ENCODE results near the gene BBS9. TPM values are rescaled to one million over a fixed set of nuclear protein-coding genes. Genes with fewer than 3 reads are reported as not detected.
A peak's percentile ranks its signal among the peaks of the same experiment; 100 is the strongest.

The BBS9 gene
- total RNA-seq, 1 experiment from 2014 or later: 9.0 TPM

DNA sequence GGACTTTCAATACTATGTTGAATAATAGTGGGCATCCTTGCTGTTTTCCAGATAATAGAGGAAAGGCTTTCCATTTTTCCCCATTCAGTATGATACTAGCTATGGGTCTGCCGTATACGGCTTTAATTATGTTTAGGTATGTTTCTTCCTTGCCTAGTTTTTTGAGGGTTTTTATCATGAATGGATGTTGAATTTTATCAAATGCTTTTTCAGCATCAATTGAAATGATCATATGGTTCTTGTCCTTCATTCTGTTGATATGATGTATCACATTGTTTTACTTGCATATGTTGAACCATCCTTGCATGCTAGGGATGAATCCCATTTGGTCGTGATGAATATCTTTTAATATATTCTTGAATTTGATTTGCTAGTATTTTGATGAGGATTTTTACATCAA is 11.0 kb upstream of the BBS9 start:
- no peak for DNase-seq (ENCODE audit: extremely low read depth, low read depth)

DNA sequence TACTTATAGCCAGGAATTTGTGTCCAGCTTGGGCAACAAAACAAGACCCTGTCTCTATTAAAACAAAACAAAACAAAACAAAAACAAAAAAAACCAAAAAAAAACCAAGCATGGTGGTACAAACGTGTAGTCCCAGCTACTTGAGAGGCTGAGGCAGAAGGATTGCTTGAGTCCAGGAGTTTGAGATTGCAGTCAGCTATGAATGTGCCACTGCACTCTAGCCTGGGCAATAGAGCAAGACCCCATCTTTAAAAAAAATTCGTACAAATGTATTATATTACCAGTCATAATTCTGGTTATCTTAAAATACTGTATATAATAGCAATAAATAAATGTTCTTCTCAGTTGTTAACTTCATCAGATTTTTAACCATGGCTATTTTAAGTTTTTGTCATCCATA is 2.3 kb upstream of the BBS9 start:
- DNase-seq (ENCODE audit: extremely low read depth, low read depth): no peak

DNA sequence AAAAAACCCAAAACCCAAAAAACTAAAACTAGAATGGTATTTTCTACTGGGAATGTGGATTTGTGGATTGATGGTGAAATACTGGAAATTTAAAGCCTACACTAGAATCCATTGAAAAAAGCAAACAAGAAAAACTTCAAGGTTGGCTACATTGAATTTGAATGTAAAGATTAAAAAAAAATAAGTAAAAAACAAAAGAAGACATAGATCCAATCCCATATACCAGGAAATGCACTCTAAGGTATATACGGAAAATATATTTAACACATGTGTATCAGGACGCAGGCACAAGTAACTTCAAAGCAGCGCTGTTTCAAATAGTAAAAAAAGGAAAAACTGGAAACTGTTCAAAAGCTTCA is 754 bp upstream of the BBS9 start:
- no peak for DNase-seq (ENCODE audit: extremely low read depth, low read depth)

DNA sequence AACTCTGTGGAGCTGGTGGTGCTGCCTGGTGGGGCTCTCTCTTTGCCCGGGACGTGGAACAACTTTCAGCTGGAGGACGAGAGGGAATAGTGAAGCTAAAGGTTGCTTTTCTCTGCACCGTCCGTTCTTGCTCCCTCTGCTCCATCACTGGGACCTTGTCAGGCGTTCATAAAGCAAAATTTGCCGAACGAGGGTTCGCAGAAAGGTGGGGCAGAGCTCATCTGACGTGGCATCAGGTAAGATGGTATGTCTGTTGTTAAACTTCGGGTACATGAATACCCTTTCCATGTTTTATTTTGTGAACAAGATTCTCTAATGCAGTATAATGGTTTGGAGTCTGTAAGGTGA is 416 bp downstream of the BBS9 start:
- DNase-seq (ENCODE audit: extremely low read depth, low read depth): no peak

DNA sequence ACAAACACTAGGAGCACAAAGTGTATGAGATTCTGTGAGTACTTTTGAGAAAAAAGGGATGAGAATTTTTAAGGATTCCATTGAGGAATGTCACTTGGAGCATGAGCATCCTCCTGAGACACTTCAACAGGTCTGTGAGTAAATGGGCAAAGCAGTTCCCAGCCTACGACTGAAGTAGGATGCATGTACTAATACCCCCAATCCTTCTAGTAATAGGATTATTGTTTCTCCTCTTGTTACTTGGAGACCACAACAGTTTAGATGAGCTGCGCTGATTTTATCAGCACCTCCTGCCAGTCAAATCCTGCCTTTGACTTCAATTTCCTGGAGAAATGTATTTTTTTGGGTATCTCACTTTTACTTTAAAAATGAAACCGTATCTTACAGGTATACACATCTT is 820 bp downstream of the BBS9 start:
- DNase-seq (ENCODE audit: extremely low read depth, low read depth): no peak

DNA sequence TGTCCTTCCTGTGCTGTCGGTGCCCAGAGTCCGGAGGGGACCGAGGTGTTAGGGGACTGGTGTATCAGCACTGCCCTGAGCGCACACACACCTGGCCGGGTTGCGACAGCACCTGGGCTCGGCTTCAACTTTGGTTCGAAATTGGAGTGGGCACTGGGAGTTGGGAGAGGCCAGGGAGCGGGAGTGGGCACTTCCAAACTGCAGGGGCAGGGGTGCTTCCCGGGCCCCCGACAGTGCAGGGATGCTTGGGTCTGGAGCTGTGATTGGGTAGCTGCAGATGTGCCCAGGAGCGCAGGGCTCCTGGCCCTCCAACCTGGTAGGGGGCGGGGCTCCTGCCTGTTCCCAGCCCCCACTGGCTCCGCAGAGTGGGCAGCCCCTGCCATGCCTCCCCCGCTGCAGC is 7.7 kb downstream of the BBS9 start:
- no peak for DNase-seq (ENCODE audit: extremely low read depth, low read depth)

DNA sequence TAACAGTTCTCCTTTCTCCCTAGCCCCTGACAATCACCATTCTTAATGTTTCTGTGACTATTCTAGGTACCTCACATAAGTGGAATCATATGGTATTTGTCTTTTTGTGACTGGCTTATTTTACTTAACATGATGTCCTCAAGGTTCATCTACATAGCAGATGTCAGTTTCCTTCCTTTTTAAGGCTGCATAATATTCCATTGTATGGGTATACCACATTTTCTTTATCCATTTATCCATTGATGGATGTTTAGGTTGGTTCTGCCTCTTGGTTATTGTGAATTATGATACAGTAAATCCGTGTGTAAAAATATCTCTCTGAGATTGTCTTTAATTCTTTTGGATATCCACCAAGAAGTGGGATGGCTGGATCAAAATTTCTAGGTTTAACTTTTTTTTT is 13.2 kb downstream of the BBS9 start:
- DNase-seq (ENCODE audit: extremely low read depth, low read depth): no peak

DNA sequence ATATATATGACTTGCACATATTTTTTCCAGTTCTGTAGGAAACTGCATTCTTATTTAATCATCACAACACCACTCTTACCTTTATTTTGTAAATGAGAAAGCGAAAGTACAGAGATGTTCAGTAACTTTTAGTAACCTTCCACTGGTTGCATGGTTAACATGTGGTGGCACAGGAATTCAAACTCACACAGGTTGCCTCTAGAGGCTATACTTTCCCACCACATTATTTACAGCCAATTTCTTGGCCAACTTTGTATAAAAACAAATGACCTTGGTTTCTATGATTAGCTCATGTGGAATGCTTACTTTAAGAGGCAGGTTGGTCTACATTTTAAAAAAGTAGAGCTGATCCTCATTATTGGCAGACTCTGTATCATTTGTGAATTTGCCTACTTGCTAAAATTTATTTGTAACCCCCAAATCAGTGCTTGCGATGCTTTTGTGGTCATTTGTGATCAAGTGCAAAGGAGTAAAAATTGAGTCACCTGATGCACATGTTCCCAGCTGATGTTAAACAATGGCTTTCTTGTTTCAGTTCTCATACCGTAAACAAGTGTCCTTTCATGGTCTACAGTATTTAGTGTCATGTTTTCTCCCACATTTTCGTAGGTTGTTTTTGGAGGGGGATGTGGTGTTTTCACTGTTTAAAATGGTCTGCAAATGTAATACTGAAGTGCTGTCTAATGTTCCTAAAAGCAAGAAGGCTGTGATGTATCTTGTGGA is 14.8 kb downstream of the BBS9 start:
- DNase-seq (ENCODE audit: extremely low read depth, low read depth): no peak

DNA sequence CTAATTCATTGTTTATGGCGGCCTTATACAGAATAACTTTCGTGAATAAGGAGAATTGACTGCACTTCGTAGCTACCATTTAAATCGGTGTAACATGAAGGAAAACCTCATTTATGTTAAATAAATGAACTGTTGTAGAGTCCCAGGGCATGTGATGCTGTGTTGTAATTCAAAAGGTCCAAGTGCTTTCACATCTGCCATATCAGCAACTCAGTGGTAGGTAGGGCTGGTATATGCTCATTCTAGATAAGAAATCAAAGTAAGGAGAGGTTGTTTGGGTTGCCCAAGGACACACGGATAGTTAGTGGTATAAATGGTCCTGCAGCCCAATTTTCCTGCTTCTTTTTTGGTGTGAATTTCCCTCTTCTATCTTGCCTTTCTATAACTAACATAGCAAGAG is 15.8 kb downstream of the BBS9 start:
- DNase-seq (ENCODE audit: extremely low read depth, low read depth): no peak

DNA sequence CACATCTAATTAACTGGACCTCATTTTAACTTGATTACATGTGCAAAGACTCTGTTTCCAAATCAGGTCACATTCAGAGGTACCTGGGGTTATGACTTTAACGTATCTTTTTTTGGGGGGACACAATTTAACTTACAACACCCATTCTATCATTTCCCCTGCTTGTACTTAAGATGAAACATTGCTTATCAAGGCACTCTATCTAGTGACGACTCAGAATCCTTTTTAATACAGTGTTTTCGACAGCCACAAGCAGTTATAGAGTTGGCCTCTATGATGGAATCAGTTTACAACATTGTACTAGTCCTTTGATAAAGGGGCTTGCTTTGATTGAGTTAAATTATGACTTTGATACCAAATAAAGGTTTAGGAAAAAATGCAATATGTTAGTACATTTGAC is 22.7 kb downstream of the BBS9 start:
- no peak for DNase-seq (ENCODE audit: extremely low read depth, low read depth)

DNA sequence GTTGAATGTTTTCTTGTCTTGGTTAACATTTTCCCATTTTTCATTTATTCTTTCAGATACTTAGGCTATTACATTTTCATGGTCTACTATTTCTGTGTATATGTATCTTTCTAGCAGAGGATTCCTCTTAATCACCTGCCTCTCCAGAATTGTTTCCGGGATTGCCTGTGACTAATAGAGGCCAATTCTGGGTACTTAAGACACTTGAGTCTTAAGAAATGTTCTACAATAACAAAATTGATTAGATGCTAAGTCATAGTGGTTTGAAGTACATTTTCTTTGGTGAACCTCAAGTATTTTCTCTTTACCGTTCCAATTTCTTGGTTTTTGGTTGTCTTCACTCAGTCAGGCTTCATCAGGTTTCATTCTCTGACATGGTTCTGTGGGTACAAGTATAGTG is 26.4 kb downstream of the BBS9 start:
- no peak for DNase-seq (ENCODE audit: extremely low read depth, low read depth)

DNA sequence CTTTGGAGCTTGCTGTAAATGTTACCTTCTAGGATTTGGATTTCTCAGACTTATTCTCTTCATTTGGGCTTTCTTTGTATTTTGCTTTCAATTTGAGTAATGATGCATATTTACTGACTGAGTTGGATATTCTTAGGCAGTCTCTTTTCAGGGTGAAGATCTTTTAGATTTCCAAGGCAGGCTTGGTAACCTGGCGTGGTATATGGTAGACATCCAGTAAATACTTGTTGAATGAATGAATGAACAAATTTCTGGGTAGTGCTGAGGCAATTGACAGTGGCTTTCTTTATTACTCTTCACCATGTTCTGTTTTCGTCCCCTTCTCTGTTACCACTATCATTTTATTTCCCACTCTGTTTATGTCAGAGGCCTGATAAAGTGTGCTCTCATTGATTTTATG is 27.1 kb downstream of the BBS9 start:
- no peak for DNase-seq (ENCODE audit: extremely low read depth, low read depth)

DNA sequence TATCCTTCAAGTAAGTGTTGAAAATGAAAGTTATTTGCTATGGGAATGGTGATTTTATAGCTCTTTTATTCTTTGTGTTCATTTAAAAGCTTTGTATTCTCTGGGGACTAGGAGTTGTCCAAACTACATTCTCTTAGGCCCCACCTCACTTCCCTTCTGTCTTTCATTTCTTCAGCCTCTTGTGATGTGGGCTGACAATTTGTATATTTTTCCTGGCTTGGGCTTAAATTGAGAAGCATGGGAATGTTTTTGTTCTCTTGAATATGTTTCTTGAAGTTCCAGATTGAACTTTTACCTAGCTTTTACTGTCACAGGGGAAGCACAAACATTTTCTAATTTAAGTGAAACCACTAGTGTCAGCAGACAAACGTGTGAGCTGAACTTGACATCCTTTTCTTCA is 27.9 kb downstream of the BBS9 start:
- DNase-seq (ENCODE audit: extremely low read depth, low read depth): no peak

DNA sequence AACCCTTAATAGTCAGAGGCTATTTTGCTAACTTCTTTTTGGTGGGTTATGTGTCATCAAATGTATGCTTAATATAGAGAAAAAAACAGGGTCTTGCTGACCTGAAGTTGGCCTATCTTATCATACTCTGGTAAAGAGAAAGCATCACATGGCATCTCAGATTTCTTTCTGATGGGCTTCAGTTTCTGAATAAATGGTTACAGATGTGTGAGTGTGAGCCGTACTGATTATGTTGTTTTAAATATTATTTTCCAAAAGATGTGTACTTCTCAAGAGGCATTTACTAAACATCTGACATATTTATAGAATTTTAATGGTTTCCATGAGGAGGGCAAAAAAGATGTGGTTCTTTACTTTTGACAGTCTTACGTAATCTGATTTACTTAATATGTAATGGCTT is 28.4 kb downstream of the BBS9 start:
- no peak for DNase-seq (ENCODE audit: extremely low read depth, low read depth)

DNA sequence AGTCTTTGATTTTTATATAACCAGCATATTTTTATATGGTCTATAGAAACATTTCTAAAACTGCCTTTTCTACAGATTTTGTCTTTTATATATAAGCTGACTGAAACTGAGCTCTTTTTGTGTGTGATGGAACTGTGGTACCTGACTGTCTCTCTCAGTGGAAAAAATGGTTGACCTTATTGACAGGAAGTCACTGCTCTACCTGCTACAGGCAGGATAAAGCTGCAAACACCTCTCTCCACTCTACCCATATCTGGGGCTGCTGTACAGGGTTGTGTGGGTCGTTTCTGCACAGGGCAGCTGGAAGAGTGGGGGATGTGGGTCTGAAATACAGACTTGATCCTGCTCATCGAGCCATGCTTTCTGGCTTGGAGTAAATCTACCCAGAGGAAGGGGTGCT is 48.5 kb downstream of the BBS9 start:
- DNase-seq (ENCODE audit: extremely low read depth, low read depth): no peak

DNA sequence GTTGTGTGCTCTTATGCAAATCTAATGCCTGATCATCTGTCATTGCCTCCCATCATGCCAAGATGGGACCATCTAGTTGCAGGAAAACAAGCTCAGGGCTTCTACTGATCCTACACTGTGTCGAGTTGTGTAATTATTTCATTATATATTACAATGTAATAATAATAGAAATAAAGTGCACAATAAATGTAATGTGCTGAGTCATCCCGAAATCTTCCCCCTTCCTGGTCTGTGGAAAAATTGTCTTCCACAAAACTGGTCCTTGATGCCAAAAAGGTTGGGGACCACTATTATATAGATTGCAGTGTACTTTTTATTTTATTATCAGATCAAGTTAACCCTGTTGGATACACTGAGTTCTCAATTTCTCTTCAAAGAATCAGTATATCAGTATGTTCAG is 50.2 kb downstream of the BBS9 start:
- DNase-seq (ENCODE audit: extremely low read depth, low read depth): no peak

DNA sequence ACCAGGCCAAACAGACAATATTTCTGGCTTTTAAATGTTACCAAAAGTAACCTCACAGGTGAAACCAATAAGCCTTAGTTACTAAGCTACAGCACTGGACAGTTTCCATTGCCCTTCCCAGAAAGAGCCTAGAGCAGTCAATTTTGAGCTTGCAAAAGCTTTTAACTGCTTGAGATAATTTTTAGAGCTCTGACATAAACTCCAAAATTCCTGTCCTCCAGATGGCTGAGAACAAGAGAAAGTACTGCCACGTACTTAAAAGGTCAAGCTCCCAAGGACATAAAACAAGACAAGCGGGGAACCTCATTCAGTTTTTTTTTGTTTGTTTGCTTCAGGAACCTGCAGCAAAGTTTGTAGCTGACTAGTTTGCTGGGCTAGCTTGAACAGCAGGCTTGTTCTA is 54.1 kb downstream of the BBS9 start:
- no peak for DNase-seq (ENCODE audit: extremely low read depth, low read depth)

DNA sequence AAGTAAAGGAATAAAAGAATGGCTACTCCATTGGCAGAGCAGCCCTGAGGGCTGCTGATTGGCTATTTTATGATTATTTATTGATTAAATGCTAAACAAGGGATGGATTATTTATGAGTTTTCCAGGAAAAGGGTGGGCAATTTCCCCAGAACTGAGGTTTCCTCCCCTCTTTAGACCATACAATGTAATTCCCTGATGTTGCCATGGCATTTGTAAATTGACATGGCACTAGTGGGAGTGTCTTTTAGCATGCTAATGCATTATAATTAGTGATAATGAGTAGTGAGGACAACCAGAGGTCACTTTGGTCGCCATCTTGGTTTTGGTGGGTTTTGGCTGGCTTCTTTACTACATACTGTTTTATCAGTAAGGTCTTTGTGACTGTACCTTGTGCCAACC is 55.5 kb downstream of the BBS9 start:
- no peak for DNase-seq (ENCODE audit: extremely low read depth, low read depth)

DNA sequence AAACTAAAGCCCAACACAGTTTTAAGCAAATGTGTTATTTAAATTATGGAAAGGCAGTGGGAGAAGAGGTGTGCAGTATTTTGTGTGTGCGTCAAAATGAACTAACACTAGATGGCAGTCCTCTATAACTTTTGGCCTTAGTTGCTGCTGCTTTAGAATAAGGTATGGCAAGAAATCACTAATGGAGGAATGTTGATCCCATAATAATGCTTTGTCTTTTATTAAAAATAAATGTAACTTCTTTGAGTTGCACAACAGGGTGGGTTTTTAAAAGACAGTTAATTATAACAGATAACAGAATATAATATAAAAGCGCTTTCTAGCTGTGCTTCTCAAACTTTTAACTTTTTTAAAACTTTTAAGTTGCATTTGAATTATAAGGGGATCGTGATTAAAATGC is 56.4 kb downstream of the BBS9 start:
- DNase-seq (ENCODE audit: extremely low read depth, low read depth): peak; percentile 61

DNA sequence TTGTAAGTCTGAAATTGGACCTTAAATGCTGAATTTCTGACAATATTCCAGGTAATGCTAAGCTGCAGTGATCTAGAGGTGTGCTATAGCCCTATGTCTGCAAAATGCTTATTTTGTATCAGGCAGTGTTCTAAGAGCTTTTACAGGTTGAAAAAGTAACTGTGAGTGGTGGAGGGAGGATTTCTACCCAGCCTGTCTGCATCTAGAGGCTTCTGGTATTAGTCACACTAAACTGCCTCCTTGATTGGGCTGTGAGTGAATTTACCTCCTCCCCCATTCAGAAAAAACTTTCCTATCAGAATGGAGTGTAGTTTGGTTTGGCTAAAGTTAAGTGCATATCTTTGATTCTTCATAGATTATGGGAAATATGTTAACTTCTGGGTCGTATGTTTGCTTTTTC is 56.8 kb downstream of the BBS9 start:
- DNase-seq (ENCODE audit: extremely low read depth, low read depth): no peak

DNA sequence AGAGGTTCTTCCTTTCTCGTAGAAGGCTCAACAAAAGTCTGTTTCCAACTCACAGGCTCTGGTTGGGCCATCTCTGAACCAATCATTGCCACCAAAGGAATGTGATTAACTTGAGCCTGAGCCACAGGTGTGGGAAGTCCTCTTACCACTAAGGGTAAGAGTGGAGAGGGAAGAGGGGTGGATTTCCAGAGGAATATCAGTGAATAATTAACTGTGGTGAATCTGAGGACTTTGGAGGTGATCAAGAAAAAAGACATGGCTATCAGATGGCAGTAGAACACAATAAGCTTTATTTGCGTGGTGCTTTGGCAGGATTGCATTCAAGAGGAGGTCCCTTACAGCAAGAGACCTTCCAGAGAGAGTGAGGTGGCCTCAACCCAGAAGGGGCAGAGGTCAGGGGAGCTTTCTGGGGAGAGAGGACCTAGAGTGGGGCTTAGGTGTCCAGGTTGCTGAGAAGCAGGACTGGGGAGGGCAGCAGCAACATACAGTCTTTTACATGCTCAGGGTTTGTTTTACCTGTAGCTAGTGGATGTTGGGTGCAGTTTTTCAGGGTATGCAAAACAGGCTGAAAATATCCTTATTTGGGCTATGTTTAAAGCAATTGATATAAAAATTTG is 61.4 kb downstream of the BBS9 start:
- DNase-seq (ENCODE audit: extremely low read depth, low read depth): no peak

DNA sequence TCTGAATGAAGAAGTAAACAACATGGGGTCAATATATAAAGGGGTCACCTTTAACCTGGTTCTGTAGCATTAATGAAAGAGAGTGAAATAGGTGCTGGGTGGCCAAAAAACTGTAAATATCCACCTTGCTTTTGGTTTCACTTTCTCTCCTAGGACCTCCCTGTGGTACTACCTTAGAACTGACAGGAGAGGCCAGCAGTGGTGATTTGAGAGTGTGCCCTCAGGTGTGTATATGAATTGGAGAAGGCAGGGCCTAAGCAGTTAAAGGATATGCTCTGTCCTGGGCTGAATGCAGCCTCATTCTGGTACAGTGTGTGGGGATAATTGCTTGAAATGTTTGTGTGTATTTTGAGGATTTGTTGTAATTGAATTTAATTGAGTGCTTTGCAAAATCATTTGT is 62.0 kb downstream of the BBS9 start:
- DNase-seq (ENCODE audit: extremely low read depth, low read depth): no peak

DNA sequence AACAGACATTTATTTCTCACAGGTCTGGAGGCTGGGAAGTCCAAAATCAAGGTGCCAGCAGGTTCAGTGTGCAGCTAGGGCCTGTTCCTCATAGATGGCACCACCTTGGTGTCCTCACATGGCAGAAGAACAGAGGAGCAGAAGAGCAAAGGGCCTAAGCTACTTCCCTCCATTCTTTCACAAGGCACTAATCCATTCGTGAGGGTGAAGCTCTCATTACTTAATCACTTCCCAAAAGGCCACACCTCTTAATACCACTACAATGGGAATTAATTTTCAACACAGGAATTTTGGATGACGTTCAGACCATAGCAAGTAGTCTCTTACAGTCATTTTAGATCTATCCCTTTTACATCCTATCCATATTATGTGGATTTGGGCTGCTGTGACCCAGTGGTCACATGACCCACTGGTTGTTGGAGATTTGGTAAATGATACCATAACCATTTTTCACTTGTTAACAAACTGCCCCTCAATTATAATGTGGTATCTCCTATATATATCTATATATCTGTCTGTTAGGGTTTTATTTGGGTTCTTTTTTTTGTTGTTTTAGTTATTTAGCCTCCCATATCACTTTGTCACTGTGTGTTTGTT is 63.4 kb downstream of the BBS9 start:
- no peak for DNase-seq (ENCODE audit: extremely low read depth, low read depth)

Data from NCI-H460 (cell line).